LNCaP clone FGC (cell line): ENCODE measurements around the gene MACROD2.

ENCODE experiments used
- DNase-seq: peaks from one replicate; pipeline ENCODE4 v3.0.0-alpha.2; 2011; ENCODE audit warnings: low read depth
- H3K4me3 ChIP-seq: 2 replicates; pipeline ENCODE4 v1.5.1; 2011; ENCODE audit warnings: mild to moderate bottlenecking, low read depth, low read length, control low read depth
- TF ChIP-seq, protein P1 (sequence below): IDR thresholded peaks from 2 replicates; pipeline ENCODE4 v1.5.1; 2012; ENCODE audit warnings: mild to moderate bottlenecking; ENCODE audit not compliant: control insufficient read depth, insufficient read depth; ENCODE audit errors: extremely low read depth

The MACROD2 gene

DNA sequence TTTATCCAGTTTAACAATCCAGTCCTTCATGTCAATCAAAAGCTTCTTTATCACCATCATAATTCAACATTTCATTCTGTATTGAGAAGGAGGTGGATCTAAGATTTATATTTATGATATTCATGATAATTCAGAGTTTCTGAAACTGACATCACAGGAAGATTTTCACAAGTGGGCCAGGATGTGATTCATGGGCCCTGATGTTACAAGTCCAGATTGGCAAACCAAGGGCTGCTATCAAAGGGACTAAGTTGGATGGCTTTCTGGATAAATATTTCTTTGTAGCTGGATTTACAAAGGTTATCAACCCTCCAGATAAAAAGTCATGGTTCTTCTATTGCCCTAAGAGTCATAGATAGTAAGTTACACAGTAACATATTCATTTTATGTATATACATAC, 1711.4 kb downstream of the MACROD2 start:
- TF ChIP-seq, protein P1, sequence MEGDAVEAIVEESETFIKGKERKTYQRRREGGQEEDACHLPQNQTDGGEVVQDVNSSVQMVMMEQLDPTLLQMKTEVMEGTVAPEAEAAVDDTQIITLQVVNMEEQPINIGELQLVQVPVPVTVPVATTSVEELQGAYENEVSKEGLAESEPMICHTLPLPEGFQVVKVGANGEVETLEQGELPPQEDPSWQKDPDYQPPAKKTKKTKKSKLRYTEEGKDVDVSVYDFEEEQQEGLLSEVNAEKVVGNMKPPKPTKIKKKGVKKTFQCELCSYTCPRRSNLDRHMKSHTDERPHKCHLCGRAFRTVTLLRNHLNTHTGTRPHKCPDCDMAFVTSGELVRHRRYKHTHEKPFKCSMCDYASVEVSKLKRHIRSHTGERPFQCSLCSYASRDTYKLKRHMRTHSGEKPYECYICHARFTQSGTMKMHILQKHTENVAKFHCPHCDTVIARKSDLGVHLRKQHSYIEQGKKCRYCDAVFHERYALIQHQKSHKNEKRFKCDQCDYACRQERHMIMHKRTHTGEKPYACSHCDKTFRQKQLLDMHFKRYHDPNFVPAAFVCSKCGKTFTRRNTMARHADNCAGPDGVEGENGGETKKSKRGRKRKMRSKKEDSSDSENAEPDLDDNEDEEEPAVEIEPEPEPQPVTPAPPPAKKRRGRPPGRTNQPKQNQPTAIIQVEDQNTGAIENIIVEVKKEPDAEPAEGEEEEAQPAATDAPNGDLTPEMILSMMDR, result no peak
- H3K4me3 ChIP-seq, result no peak overlapping the region
- no peak for DNase-seq

DNA sequence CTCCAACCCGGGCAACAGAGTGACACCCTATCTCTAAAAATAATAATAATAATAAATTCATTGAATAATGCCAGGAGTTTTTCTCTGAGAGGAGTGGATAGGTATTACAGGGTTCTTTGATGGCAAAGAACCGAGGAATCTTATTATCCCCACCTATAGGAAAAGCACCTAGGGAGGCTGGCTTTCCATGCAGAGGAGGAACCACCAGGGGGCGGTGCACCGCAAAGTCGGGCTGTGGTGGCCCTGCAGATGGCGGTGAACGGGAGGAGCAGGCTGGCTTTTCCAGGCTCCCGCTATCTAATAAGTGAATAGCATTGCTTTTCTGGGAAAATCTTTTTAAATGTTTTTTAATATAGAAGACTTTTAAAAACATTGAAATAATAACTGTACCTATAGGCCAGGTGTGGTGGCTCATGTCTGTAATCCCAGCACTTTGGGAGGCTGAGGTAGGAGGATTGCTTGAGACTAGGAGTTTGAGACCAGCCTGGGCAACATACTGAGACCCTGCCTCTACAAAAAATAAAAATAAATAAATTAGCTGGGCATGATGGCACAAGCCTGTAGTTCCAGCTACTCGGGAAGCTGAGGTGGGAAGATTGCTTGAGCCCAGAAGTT, 1713.8 kb downstream of the MACROD2 start:
- DNase-seq, result peak; percentile 2
- no peak overlapping the region for H3K4me3 ChIP-seq
- TF ChIP-seq, protein P1, result peak; percentile 83

DNA sequence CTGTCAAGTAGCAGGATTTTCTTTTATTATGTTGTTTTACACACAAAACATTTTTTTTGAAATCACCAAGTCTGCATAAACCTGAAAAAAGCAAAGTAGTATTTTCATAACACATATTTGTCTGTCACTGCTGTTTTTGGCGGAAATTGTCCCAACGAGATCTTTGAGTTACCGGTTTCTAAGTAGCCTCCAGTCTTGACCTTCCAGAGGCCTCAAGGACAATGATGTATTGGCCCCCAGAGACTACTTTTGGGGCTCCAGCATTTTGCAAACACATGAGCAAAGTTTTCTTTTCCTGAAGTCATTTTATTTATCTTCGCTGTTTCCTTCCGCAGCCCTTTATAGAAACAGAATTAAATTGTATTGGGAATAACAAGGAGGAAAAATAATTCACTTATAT, 1715.3 kb downstream of the MACROD2 start:
- TF ChIP-seq, protein P1, result no peak
- no peak overlapping the region for H3K4me3 ChIP-seq
- DNase-seq, result no peak

DNA sequence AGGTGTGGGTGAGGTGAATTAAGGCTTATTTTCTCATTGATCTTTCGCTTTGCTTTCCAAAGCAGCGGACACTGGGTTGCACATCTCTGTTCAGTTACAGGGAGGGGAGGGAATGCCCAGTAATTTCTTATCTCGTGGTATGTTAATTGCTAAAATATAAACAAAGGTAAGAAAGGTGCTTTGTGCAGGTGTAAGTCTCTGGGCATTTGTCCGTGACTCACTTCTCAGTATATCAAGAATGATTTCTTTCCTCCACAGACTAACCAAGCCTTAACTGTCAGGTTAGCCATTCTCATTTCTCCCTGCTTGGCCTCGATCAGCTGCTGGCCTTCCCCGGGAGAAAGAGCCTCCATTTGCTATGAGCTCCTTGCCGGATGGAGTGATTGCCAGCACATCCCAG, 1715.9 kb downstream of the MACROD2 start:
- no peak for DNase-seq
- TF ChIP-seq, protein P1, result no peak

DNA sequence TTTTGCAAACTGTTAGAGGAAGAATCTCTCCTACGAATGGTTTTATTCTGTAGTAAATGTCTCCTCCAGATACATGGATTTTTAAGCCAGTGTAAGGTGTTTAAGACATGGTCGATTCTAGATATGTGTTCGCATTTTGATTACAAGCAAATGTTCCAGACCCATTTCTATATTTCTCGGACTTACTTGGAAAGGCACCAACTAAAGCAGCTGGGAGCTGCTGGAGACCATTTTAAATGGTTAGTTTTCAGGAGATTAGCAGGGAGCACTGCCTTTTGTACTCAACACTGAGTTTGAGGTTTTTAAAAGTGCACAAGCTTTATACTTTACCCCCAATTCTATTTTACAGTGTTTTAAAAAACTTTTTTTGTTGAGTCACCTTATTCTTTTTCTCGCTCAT, 1720.9 kb downstream of the MACROD2 start:
- TF ChIP-seq, protein P1, result no peak
- no peak for DNase-seq
- no peak overlapping the region for H3K4me3 ChIP-seq

More for the DNA sequence above, 1715.9 kb downstream of the MACROD2 start:
- no peak overlapping the region for H3K4me3 ChIP-seq

DNA sequence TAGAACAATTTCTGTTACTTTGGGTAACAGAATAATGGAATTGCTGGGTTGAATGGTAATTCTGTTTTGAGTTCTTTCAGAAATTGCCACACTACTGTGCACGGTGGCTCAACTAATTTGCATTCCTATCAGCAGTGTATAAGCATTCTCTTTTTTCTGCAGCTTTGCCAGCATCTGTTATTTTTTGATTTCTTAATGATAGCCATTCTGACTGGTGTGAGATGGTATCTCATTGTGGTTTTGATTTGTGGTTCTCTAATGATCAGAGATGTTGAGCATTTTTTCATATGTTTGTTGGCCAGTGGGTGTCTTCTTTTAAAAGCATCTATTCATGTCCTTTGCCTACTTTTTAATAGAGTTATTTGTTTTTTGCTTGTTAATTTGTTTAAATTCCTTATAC, 1731.1 kb downstream of the MACROD2 start:
- DNase-seq, result no peak
- no peak overlapping the region for H3K4me3 ChIP-seq
- TF ChIP-seq, protein P1, result no peak

DNA sequence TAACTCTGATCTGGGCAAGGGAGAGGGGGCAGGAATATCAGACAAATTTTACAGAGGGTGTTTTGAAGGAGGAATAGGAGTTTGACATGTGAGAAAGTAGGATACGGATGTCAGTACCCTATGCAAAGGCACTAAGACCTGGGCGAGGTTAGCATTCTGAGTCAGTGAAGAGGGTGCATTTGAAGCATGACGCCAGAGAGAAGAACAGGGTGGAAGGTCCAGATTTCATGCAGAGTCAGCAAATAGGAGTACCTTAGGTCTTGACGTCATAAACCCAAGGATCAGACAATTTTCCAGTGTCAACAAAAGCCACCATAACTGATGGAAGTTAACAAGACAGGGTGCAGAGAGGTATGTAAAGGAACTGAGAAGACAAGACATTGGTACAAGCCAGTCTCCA, 1738.7 kb downstream of the MACROD2 start:
- H3K4me3 ChIP-seq, result no peak overlapping the region
- TF ChIP-seq, protein P1, result no peak
- no peak for DNase-seq
